Measurements from ENCODE around the gene ZNF462.

The ZNF462 gene

DNA sequence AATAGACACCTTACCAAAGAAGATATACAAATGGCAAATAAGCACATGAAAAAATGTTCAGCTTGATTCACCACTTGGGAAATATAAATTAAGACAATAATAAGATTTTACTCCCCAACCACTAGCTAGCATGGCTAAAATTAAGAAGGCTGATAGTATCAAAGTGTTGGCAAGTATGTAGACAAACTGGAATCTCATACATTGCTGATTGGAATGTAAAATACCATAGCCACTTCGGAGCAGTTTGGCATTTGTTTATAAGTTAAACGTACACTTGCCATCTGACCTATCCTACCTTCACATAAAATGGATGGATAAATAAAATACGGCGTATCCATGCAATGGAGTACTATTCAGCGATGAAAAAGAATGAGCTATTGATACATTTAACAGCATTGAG, 129.2 kb downstream of the ZNF462 start:
- no peaks in the 10 kb centered on the region for H3K9me2 ChIP-seq (replicated peaks; ENCODE audit: low read depth, low read length)
- TF ChIP-seq EZH2phosphoT487 (IDR thresholded peaks at IDR 0.05; ENCODE audit: borderline replicate concordance), result no peak
- TF ChIP-seq CTCF (conservative IDR thresholded peaks at IDR 0.05; ENCODE audit: low read length), result no peak
- no peaks in the 10 kb centered on the region for H3K4me1 ChIP-seq (ENCODE audit: insufficient read depth, low read length, poor library complexity, severe bottlenecking)
- peaks cover 8% of the 10 kb centered on the region; the same call in 1 of the 2 replicates for H3K36me3 ChIP-seq (ENCODE audit: insufficient read depth, low read length)
- no peaks in the 10 kb centered on the region for H3K9me3 ChIP-seq (ENCODE audit: insufficient read depth, low read depth, low read length)
- H3K9ac ChIP-seq (ENCODE audit: low read depth, low read length, poor library complexity, severe bottlenecking), result no peak overlapping the region
- H3K79me2 ChIP-seq (ENCODE audit: insufficient read depth, low read length), result no peaks in the 10 kb centered on the region
- no peaks in the 10 kb centered on the region for H4K20me1 ChIP-seq (ENCODE audit: insufficient read depth, low read length, poor library complexity, severe bottlenecking)
- H3F3A ChIP-seq (ENCODE audit: low read depth), result no peaks in the 10 kb centered on the region
- H3K4me2 ChIP-seq (ENCODE audit: low read depth, low read length, poor library complexity, severe bottlenecking), result no peak overlapping the region
- H3K27me3 ChIP-seq (ENCODE audit: insufficient read depth, low read length, poor library complexity, severe bottlenecking), result no peaks in the 10 kb centered on the region
- H3K4me3 ChIP-seq (ENCODE audit: low read length, poor library complexity, severe bottlenecking), result no peak overlapping the region
- no peak overlapping the region for H2AFZ ChIP-seq (ENCODE audit: low read length)

- no peaks in the 10 kb centered on the region for H3K79me2 ChIP-seq (ENCODE audit: insufficient read depth, low read length)
- no peaks in the 10 kb centered on the region for H3K9me3 ChIP-seq (ENCODE audit: insufficient read depth, low read depth, low read length)
- H3K4me1 ChIP-seq (ENCODE audit: insufficient read depth, low read length, poor library complexity, severe bottlenecking), result no peaks in the 10 kb centered on the region
- no peaks in the 10 kb centered on the region for H3F3A ChIP-seq (ENCODE audit: low read depth)
- no peak overlapping the region for H3K4me3 ChIP-seq (ENCODE audit: low read length, poor library complexity, severe bottlenecking)
- no peak overlapping the region for H3K9ac ChIP-seq (ENCODE audit: low read depth, low read length, poor library complexity, severe bottlenecking)
- H3K36me3 ChIP-seq (ENCODE audit: insufficient read depth, low read length), result peaks cover 8% of the 10 kb centered on the region; the same call in 1 of the 2 replicates
- H4K20me1 ChIP-seq (ENCODE audit: insufficient read depth, low read length, poor library complexity, severe bottlenecking), result no peaks in the 10 kb centered on the region
- TF ChIP-seq EZH2phosphoT487 (IDR thresholded peaks at IDR 0.05; ENCODE audit: borderline replicate concordance) (no peak), CTCF (conservative IDR thresholded peaks at IDR 0.05; ENCODE audit: low read length) (no peak)
- H3K27me3 ChIP-seq (ENCODE audit: insufficient read depth, low read length, poor library complexity, severe bottlenecking), result no peaks in the 10 kb centered on the region
- H2AFZ ChIP-seq (ENCODE audit: low read length), result no peak overlapping the region
- H3K4me2 ChIP-seq (ENCODE audit: low read depth, low read length, poor library complexity, severe bottlenecking), result no peak overlapping the region
- no peaks in the 10 kb centered on the region for H3K9me2 ChIP-seq (replicated peaks; ENCODE audit: low read depth, low read length)
Measured at GRCh38 chr9:106993603-106994002, 130.6 kb downstream of the ZNF462 start.

DNA sequence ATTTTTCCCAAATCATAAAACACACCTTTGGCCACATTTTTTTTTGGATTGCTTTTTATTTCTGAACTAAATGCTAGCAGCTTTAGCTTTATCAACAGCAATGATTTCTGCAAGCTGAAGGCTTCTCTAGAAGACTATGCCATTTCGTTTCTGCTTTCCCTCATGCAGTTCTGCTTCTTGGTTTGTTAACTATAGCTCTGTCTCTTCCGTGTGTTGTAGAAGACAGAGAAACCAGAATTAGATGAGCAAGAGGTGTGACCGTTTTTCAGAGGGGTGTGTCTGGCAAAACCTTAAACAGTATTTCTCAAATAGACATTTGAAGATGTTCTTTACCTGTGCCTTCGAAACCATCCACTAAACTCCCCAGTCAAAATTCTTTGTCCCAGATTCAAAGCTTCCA, 131.5 kb downstream of the ZNF462 start:
- no peak overlapping the region for H2AFZ ChIP-seq (ENCODE audit: low read length)

More for the DNA sequence above, 131.5 kb downstream of the ZNF462 start:
- Histone ChIP-seq H3F3A (ENCODE audit: low read depth) (no peaks in the 10 kb centered on the region), H3K27me3 (ENCODE audit: insufficient read depth, low read length, poor library complexity, severe bottlenecking) (no peaks in the 10 kb centered on the region), H3K9ac (ENCODE audit: low read depth, low read length, poor library complexity, severe bottlenecking) (no peak overlapping the region), H3K79me2 (ENCODE audit: insufficient read depth, low read length) (no peaks in the 10 kb centered on the region), H3K4me1 (ENCODE audit: insufficient read depth, low read length, poor library complexity, severe bottlenecking) (no peaks in the 10 kb centered on the region), H3K36me3 (ENCODE audit: insufficient read depth, low read length) (peaks cover 8% of the 10 kb centered on the region; the same call in 1 of the 2 replicates), H4K20me1 (ENCODE audit: insufficient read depth, low read length, poor library complexity, severe bottlenecking) (no peaks in the 10 kb centered on the region), H3K4me3 (ENCODE audit: low read length, poor library complexity, severe bottlenecking) (no peak overlapping the region), H3K9me2 (replicated peaks; ENCODE audit: low read depth, low read length) (no peaks in the 10 kb centered on the region), H3K4me2 (ENCODE audit: low read depth, low read length, poor library complexity, severe bottlenecking) (no peak overlapping the region), H3K9me3 (ENCODE audit: insufficient read depth, low read depth, low read length) (no peaks in the 10 kb centered on the region)
- no peak for TF ChIP-seq CTCF (conservative IDR thresholded peaks at IDR 0.05; ENCODE audit: low read length)
- no peak for TF ChIP-seq EZH2phosphoT487 (IDR thresholded peaks at IDR 0.05; ENCODE audit: borderline replicate concordance)

Data from Loucy (cell line).